ENCODE results near the gene WDR91.
"Not testable (repeated sequence)": the region's sequence is repeated elsewhere in the genome, so short reads cannot be mapped to it uniquely, and the experiment has no call there.

WDR91 gene

DNA sequence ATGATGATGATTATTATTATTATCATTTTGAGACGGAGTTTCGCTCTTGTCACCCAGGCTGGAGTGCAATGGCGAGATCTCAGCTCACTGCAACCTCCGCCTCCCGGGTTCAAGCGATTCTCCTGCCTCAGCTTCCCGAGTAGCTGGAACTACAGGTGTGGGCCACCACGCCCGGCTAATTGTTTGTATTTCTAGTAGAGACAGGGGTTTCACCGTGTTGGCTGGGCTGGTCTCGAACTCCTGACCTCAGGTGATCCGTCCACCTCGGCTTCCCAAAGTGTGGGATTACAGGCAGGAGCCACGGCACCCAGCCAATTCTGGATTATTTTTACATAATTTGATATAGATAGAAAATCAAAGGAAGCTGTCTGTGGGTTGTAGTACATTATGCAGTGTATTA is 22.8 kb upstream of the WDR91 start:
- not testable (repeated sequence) for DNase-seq (ENCODE audit: low read depth in 2 of 3, low spot score in 1 of 3)

GRCh38 chr7:135233570-135233969 is 22.2 kb upstream of the WDR91 start, which contains the start of gene STRA8:
TSS of gene STRA8 (plus strand) at chr7:135233838. CDS start at chr7:135240525, 6,687 bp downstream.
- DNase-seq (ENCODE audit: low read depth in 2 of 3, low spot score in 1 of 3): no peak

DNA sequence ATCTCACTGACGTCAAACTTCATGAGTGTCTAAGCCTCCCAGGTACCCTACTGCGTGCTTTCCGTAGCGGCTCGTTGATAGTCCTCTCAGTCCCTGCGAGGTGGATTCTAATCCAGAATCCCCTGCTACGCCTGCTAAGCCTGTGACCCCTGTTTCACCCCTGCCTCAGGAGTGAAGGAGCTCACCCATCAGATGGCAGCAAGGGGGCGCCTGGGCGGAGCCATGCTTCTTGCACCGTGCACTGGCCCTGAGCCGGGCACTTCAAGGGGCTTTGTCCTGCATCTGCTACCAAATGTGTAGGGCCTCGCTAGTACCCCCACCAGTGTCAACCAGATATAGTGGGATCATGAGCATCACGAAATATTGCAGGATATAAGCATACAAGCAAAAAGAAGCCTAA is 21.4 kb upstream of the WDR91 start:
- no peak for DNase-seq (ENCODE audit: low read depth in 2 of 3, low spot score in 1 of 3)

DNA sequence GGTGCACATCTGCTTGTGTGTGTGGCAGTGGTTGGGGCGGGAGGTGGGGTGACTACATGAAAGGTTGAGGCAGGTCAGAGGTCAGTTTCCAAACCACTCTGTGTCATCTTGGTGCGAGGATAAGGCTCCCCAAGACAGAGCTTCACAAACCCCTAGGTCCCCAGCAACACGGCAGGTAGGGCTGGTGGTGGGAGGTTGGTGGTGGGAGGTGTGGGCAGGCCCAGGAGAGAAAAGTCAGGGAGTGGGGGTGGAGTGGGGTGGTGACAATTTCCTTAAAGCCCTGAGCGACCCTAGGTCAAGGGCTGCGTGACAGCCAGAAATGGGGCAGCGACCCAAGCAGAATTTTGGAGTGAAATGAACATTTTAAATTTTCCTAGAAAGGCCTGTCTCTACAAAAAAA is 20.8 kb upstream of the WDR91 start:
- DNase-seq (ENCODE audit: low read depth in 2 of 3, low spot score in 1 of 3): no peak

- DNase-seq (ENCODE audit: low read depth in 2 of 3, low spot score in 1 of 3): no peak
Measured at GRCh38 chr7:135231686-135232085, 20.4 kb upstream of the WDR91 start.

DNA sequence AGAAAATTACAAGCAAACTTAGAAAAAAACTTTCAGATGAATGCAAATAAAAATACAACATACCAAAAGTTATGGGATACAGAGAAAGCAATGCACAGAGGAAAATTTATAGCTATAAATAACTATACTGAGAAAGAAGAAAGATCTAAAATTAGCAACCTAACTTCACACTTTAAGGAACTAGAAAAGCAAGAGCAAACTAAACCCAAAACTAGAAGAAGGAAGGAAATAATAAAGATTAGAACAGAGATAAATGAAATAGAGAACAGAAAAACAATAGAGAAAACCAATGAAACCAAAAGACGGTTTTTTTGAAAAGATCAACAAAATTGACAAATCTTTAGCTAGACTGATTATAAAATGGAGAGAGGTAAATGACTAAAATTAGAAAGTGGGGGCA is 12.7 kb upstream of the WDR91 start:
- no peak for DNase-seq (ENCODE audit: low read depth in 2 of 3, low spot score in 1 of 3)

GRCh38 chr7:135217645-135218509 is 6.6 kb upstream of the WDR91 start:
- no peak for DNase-seq (ENCODE audit: low read depth in 2 of 3, low spot score in 1 of 3)

GRCh38 chr7:135215698-135216097 is 4.4 kb upstream of the WDR91 start:
- DNase-seq (ENCODE audit: low read depth in 2 of 3, low spot score in 1 of 3): no peak

DNA sequence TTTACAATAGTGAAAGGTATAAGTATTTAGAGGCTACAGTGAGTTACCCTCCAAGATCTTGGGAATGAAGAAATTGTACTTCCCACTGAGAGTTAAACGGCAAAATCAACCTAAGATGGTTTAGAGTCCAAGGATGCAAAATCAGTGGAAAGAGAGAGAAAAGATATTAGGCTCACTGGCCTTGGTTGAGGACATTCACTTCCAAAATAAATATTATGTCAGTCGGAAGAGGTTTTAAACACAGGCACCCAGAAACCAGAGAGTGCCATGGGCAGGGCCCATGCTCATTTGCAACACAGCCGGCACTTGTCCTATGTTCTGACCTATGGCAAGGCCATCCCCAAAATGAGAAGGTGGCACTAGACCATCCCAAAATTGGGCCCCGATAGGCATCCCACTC is 3.9 kb upstream of the WDR91 start:
- DNase-seq (ENCODE audit: low read depth in 2 of 3, low spot score in 1 of 3): no peak

- DNase-seq (ENCODE audit: low read depth in 2 of 3, low spot score in 1 of 3): no peak
Measured at GRCh38 chr7:135213831-135214230, 2.5 kb upstream of the WDR91 start.

DNA sequence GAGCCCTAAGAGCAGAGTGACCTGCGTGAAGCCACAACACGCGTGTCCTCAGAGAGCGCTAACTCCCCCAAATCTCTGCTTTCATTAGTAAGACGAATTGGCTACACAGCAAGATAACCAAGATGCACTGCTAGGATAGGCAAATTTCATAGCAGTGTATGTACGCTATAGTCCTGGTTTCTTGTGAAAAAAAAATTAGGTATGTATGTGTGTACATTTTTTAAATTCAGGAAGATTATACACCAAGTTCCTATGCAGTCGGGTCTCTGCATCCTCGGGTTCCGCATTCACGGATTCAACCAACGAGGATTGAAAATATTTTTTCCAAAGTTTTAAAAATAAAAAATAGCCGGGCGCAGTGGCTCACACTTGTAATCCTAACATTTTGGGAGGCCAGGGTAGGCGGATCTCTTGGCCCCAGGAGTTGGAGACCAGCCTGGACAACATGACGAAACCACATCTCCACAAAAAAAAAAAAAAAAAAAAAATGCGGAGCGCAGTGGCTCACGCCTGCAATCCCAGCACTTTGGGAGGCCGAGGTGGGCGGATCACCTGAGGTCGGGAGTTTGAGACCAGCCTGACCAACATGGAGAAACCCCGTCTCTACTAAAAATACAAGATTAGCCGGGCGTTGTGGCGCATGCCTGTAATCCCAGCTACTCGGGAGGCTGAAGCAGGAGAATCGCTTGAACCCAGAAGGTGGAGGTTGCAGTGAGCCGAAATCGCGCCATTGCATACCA is 790 bp upstream of the WDR91 start:
- DNase-seq (ENCODE audit: low read depth in 2 of 3, low spot score in 1 of 3): not testable (repeated sequence)

DNA sequence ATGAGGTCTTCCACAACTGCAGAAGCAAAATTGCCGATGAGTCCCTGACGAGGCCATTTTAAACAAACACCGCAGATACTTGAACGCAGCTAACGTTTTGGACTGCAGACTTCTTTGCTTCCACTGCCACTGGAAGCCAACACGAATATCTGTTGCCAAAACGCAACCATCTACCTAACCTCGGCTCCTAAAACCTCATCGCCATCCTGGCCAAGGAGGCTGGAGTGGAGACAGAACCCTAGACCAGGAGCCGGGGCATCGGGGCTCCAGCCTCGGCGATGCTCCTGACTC is 493 bp downstream of the WDR91 start:
- DNase-seq (ENCODE audit: low read depth in 2 of 3, low spot score in 1 of 3): no peak

DNA sequence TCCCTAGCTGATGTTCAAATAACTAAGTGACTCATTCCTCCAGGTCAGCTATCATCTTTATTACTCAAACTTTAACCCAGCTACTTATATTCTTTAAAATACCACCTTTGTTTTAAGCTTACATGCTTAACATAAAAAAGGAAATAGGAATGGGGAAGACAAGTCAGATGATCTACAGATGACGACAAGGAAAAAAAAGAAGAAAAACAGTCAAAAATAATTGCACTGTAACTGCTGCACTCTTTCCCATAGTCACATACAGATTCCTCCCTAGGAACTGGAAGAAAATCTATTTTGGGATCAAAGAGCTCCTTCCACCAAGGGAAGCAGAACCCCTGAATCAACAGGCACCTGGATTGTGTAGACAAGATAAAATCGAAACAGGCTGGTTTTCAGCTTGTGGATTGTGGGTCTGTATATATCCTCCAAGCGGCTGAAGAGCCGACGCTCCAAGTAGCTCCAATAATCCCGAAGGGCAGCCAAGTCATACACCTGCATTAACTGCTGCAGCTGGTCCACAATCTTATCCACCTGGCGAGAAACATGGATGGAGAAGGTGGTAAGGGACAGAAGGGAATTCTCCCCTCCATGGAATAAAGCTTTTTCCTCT is 2.0 kb downstream of the WDR91 start:
- no peak for DNase-seq (ENCODE audit: low read depth in 2 of 3, low spot score in 1 of 3)

DNA sequence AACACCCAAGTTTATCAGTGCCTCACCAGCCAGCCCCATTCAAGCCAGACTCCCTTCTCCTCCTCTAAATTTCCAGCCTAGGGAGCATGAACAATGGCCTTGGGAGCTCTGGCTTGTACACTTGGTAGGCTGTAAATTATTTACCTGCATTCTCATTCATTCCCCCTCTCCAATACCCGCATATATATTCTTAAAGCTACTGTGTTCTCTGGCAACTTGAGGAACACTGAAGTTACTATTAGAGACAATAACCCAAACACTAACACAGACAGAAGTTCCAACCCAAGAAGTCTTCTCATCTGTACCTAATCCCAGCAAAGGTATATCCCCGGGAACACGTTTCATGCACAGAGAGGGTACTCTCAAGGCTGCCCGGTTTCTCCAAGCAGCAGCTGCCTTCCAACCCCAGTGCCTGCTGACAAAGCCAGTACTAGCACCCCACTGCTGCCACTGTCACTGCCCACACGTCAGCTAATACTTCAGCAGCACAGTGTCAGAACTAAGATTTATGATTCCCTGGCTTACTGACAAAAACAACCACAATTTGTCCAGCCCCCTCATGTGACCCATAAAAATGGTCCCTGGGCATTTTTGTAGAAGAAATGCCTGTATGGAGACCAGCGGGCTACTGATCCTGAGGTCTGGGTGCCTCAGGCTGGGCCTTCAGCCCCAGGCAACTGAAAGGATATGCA is 3.1 kb downstream of the WDR91 start:
- no peak for DNase-seq (ENCODE audit: low read depth in 2 of 3, low spot score in 1 of 3)

DNA sequence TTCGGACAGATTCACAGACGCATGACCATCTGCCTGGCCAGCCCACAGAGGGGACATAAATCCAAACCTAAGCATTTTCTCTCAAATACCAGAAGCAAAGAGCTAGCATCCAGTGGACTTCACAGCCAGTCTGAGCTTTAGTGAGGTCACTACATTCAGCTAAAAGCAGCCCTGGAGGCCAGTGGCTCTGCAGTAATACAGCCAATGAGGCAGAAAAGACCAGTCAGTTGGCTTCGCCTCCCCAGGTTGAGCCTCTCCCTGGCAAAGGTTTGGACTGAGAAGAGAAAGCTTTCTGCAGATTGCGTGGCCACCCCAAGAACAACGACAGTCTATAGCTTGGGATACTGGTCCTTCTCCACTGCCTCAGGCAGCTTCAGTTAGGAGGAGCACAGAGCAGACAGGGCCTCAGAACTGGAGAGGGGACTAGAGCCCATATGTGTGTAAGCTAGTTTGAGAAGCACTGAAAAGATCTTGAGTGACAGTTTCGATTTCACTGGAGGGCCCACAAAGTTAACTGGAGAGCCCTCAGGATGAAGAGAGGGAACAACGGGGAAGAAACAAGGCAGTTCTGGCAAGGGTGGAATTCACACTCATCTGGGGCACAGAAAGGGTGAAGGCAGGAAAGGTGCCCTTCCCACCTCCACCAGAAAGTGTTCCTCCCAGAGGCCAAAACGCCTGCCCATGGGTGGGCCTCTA is 3.8 kb downstream of the WDR91 start:
- DNase-seq (ENCODE audit: low read depth in 2 of 3, low spot score in 1 of 3): no peak

DNA sequence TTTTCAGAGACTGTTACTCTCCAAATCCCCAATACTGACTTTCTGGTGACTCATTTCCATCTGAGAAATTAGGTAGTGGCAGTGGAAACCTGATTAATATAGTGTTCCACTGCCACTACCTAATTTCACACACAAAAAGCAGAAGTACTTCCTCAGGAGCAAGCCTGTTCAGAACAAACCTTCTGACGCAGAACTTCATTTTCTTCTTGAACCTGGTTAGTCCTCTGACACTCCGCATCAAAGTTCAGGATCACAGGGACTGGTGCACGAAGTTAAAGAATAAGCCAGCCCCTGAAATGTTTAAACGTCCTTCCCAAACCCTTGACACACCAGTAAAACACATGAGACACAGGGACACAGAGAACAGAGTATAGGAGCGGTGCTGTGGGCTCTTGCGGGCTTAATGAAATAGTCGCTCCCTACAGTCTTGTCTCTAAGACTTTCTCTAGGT is 4.4 kb downstream of the WDR91 start:
- DNase-seq (ENCODE audit: low read depth in 2 of 3, low spot score in 1 of 3): no peak

GRCh38 chr7:135205850-135206249 is 5.5 kb downstream of the WDR91 start:
- no peak for DNase-seq (ENCODE audit: low read depth in 2 of 3, low spot score in 1 of 3)

DNA sequence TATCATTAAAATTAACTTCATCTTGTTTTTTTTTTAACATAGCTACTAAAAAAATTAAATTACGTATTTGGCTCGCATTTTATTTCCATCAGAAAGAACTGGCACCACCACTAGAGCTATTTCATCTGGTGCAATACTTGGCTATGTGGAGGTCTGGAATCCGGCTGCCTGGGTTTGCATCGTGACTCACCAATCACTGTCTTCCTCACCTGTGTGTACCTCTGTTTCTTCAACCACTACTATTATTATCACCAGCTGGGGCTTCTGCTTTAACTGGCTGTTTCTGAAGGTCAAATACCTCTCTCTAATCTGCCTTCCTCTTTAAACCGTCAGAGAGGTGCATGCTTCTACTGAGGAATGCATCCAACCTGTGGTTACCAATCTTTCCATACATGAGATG is 6.5 kb downstream of the WDR91 start:
- no peak for DNase-seq (ENCODE audit: low read depth in 2 of 3, low spot score in 1 of 3)

- DNase-seq (ENCODE audit: low read depth in 2 of 3, low spot score in 1 of 3): no peak
Measured at GRCh38 chr7:135204341-135204749, 7.0 kb downstream of the WDR91 start.

DNA sequence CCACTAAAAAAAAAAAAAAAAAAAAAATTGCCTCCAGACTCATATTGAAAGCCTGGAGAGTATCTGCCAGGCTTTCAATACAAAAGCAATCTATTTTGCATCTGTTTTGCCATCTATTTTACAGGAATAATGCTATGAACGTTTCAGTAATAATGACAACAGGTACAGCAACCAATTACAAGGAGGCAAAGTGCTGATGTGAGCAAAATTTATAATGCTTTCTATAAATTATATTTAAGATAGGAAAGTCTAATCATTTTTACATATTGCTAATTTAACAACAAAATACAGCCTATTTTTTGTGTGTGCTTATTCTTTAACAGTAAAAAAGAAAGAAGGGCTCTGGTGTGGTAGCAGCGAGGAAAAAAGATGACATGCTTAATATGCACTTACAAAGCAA is 10.0 kb downstream of the WDR91 start:
- DNase-seq (ENCODE audit: low read depth in 2 of 3, low spot score in 1 of 3): no peak

DNA sequence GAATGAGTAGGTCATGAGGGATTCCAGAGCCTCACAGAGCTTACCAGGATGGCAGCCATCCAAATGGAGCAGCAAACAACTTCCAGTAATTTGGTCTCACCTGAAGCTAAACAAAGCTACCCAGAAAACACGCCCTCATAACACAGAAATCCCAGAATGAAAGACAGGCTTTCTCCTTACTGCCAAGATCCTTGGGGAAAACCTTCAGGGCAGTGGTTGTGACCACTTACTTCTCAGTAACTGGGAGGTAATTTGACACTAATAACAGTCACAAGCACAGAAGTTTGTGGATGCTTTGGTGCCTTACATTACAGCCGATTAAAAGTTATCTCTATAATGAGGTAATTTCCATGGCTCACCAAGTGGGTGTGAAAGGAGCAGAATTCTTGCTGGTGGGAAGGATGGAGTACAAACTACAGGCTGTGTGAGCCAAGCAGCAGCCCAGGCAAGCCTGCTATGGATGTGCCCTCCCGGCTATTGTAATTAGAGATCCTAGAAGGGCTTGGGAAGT is 10.4 kb downstream of the WDR91 start:
- DNase-seq (ENCODE audit: low read depth in 2 of 3, low spot score in 1 of 3): no peak

All from stimulated activated CD4-positive, alpha-beta T cell treated with anti-CD3 and anti-CD28 coated beads, Interleukin-12 subunit alpha, Interleukin-12 subunit beta, amount 100 ng/mL, for 48 hours (primary cell).